ENCODE results near the gene LRP8. TPM values are rescaled to one million over a fixed set of nuclear protein-coding genes. Genes with fewer than 3 reads are reported as not detected.

LRP8 gene
- total and polyA plus RNA-seq, 2 of the 13 experiments (the other 11 are each of a cell fraction or from before 2014, with no cell fraction given): 17.3 to 17.4 TPM

DNA sequence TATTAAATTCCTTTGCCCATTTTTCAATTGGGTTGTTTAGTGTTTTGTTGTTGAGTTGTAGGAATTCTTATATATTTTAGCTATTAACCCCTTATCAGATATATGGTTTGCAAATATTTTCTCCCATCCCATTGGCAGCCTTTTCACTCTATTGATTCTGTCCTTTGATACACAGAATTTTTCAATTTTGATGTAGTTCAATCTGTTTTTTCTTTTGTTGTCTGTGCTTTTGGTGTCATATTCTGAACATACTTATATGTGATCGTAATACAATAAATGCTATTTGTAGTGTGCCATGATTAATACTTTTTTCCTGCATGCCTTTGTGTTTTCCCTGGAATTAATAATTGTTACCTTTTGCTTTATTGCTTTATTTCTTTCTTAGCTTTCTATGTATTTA, 7.8 kb upstream of the LRP8 start (continued):
- TF ChIP-seq SP5 (CRISPR knock-in tag; IDR thresholded peaks at IDR 0.05; ENCODE audit: borderline replicate concordance, low read depth) (no peak), ZNF530 (CRISPR knock-in tag; IDR thresholded peaks at IDR 0.05; ENCODE audit: low read depth) (no peak), ZIK1 (CRISPR knock-in tag; IDR thresholded peaks at IDR 0.05; ENCODE audit: borderline replicate concordance, low read depth) (no peak), FLYWCH1 (CRISPR knock-in tag; IDR thresholded peaks at IDR 0.05) (no peak), XRCC5 (optimal IDR thresholded peaks at IDR 0.05; ENCODE audit: low read length) (no peak), ZSCAN20 (CRISPR knock-in tag; IDR thresholded peaks at IDR 0.05; ENCODE audit: borderline replicate concordance) (no peak), SYNCRIP (IDR thresholded peaks at IDR 0.05; ENCODE audit: insufficient read depth, low read depth, low read length) (no peak), FOXK1 (CRISPR knock-in tag; IDR thresholded peaks at IDR 0.05; ENCODE audit: borderline replicate concordance, low read depth) (no peak), KMT2A (CRISPR knock-in tag; IDR thresholded peaks at IDR 0.05) (no peak), ZBTB7A (CRISPR knock-in tag; IDR thresholded peaks at IDR 0.05) (no peak), ZNF670 (CRISPR knock-in tag; IDR thresholded peaks at IDR 0.05; ENCODE audit: borderline replicate concordance) (no peak)

GRCh38 chr1:53334781-53335180, 6.9 kb upstream of the LRP8 start:
- POLR2A ChIA-PET: no interaction called here

More at GRCh38 chr1:53334781-53335180, 6.9 kb upstream of the LRP8 start:
- Histone ChIP-seq H3K4me1 (ENCODE audit: insufficient read depth, low read length) (peaks cover 4% of the 10 kb centered on the region), H3K9me3 (ENCODE audit: low read length) (no peaks in the 10 kb centered on the region), H3K36me3 (replicated peaks in 1 of 2; ENCODE audit: control insufficient read depth in 1 of 2, insufficient read depth in 2 of 2, low read length in 2 of 2) (no peaks in the 10 kb centered on the region), H3K27me3 (ENCODE audit: control insufficient read depth in 1 of 2, insufficient read depth in 2 of 2, low read length in 2 of 2) (peaks cover 0 to 34% of the 10 kb centered on the region in 2 experiments; a peak in 4 of 5 replicates), H3K4me2 (ENCODE audit: low read depth, low read length) (no peak overlapping the region), H4K20me1 (ENCODE audit: insufficient read depth, low read length) (no peaks in the 10 kb centered on the region), H3K9ac (ENCODE audit: insufficient read depth, low read depth, low read length) (no peak overlapping the region), H2AFZ (ENCODE audit: low read length) (no peak overlapping the region), H3K4me3 (replicated peaks in 1 of 3; ENCODE audit: insufficient read depth in 1 of 3, low read depth in 2 of 3, low read length in 3 of 3) (no peak overlapping the region), H3K27ac (ENCODE audit: extremely low read length, insufficient read depth, low read length) (no peak overlapping the region), H3K79me2 (ENCODE audit: insufficient read depth, low read length) (no peaks in the 10 kb centered on the region)
- no TSS peak for BruUV-seq (replicated peaks)
- ATAC-seq (no peak), FAIRE-seq (no peak), DNase-seq (ENCODE audit: low spot score) (no peak)
- in situ Hi-C loops (cut with HindIII; ENCODE audit: extremely low pct_ligation_motif_present, low pct_unique_long_range_greater_than_20kb) (no loop called here), intact Hi-C loops (cut with micrococcal nuclease; ENCODE audit: unreplicated experiment) (no loop called here)
- CTCF ChIA-PET (ENCODE audit: low intra/inter-chr PET ratio, low total read pairs): no interaction called here
- 43% methylated on average over 9 of the region's 9 CpGs for WGBS (ENCODE audit: low lambda C conversion rate)
- TF ChIP-seq, protein P1, sequence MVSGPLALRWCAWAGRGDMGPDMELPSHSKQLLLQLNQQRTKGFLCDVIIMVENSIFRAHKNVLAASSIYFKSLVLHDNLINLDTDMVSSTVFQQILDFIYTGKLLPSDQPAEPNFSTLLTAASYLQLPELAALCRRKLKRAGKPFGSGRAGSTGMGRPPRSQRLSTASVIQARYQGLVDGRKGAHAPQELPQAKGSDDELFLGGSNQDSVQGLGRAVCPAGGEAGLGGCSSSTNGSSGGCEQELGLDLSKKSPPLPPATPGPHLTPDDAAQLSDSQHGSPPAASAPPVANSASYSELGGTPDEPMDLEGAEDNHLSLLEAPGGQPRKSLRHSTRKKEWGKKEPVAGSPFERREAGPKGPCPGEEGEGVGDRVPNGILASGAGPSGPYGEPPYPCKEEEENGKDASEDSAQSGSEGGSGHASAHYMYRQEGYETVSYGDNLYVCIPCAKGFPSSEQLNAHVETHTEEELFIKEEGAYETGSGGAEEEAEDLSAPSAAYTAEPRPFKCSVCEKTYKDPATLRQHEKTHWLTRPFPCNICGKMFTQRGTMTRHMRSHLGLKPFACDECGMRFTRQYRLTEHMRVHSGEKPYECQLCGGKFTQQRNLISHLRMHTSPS (CRISPR knock-in tag; IDR thresholded peaks at IDR 0.05; ENCODE audit: low read depth): no peak
- TF ChIP-seq, protein P2, sequence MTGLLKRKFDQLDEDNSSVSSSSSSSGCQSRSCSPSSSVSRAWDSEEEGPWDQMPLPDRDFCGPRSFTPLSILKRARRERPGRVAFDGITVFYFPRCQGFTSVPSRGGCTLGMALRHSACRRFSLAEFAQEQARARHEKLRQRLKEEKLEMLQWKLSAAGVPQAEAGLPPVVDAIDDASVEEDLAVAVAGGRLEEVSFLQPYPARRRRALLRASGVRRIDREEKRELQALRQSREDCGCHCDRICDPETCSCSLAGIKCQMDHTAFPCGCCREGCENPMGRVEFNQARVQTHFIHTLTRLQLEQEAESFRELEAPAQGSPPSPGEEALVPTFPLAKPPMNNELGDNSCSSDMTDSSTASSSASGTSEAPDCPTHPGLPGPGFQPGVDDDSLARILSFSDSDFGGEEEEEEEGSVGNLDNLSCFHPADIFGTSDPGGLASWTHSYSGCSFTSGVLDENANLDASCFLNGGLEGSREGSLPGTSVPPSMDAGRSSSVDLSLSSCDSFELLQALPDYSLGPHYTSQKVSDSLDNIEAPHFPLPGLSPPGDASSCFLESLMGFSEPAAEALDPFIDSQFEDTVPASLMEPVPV (CRISPR knock-in tag; IDR thresholded peaks at IDR 0.05): no peak
- TF ChIP-seq MED13 (CRISPR knock-in tag; IDR thresholded peaks at IDR 0.05) (no peak), ZMAT5 (CRISPR knock-in tag; IDR thresholded peaks at IDR 0.05; ENCODE audit: borderline replicate concordance, low read depth) (no peak), MYNN (CRISPR knock-in tag; IDR thresholded peaks at IDR 0.05; ENCODE audit: low read depth) (no peak), ZFX (CRISPR knock-in tag; IDR thresholded peaks at IDR 0.05; ENCODE audit: low read depth) (no peak), ATM (IDR thresholded peaks at IDR 0.05; ENCODE audit: borderline replicate concordance) (no peak)
